HG03095 (cell line): ENCODE measurements around the gene IL18R1.

ENCODE experiments used
- ATAC-seq: cut with Tn5 transposase; IDR thresholded peaks from one replicate; pipeline ENCODE4 v1.9.1; 2021; ENCODE audit warnings: moderate library complexity; ENCODE audit not compliant: unreplicated experiment

Gene IL18R1

GRCh38 chr2:102427249-102427648 lies 71.7 kb downstream of the IL18R1 start:
- no peak for ATAC-seq

- ATAC-seq, result no peak
Observed at GRCh38 chr2:102428573-102428972, 73.0 kb downstream of the IL18R1 start.

DNA sequence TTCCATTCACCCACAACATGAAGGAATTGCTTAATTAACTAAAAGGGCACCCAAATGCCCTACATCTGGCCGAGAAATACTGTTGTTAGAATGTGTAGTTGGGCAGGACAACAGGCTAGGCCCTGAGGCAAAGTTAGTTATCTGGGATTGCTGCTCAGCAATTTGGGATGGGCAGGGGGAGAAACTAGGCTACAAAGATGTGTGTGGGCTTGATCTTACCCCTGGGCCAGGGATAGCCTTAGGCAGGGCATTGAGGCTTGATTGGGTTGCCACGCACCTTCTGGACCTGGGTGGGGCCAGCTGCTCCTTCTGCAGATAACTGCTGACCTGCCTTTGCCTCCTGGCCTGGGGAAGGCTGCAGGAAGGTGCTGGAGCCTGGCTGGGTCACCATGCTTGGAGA lies 76.8 kb downstream of the IL18R1 start:
- ATAC-seq, result no peak

DNA sequence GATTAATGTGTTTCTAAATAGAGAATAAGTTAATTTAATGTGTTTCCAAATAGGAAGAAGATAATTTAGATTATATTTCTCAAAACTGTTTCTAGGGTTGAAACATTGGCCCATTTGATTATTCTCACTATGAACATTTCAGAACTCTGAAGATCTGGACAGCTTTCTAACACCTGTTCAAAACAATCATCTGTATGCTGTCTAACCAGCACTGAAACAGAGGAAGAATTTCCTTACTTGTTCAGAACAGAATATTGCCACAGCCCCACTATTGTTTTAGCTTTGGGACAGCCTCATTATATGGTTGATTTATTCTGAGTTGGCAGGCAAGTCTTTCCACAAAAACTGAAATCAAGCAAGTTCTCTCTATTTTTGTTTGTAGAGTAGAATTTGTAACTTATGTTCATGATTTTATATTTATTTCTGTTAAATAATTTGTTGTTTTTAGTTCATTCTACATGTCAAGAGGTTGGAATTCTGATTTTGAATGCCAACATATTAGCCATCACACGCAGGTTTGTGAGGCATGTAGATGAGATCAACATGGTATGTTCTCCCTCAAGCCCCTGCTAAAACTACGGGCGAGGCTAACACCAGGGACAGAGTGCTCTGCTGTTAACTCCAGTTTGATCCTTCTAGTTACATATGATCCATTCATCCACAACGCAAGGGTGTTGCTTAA lies 78.5 kb downstream of the IL18R1 start:
- no peak for ATAC-seq

DNA sequence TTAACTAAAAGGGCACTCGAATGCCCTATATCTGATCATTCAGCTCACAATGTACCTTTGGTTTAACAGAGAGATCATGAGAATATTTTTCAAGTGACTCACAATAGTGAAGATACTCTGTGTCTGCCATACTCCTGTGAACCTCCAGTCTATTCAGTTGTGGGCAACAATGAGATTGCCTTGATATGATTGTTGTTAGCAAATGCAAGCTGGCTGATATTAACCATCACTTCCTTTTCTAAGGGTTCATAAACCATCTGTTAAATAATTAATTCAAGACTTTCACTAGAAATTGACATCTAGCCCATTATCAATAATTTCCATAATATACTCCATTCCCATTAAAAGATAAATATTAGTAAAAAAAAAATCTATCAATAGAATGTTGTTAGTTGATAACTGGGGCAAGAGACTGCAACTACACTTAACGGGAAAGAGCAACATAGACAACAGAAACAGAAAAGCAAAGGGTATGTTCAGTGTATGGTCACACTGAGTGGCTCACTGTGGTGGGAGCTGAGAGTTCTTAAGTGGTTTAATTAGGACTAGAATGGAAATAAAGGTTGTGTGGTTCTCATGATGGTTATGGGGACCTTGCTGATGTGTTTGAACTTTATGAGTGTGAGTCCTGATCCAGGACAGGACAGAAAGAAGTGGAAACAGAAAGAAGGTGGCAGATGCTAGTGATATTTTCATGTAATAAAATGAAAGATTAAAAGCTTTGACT lies 79.2 kb downstream of the IL18R1 start:
- ATAC-seq, result no peak

- ATAC-seq, result no peak
Observed at GRCh38 chr2:102435741-102436140, 80.1 kb downstream of the IL18R1 start.

GRCh38 chr2:102436323-102436722 lies 80.7 kb downstream of the IL18R1 start:
- ATAC-seq, result no peak

DNA sequence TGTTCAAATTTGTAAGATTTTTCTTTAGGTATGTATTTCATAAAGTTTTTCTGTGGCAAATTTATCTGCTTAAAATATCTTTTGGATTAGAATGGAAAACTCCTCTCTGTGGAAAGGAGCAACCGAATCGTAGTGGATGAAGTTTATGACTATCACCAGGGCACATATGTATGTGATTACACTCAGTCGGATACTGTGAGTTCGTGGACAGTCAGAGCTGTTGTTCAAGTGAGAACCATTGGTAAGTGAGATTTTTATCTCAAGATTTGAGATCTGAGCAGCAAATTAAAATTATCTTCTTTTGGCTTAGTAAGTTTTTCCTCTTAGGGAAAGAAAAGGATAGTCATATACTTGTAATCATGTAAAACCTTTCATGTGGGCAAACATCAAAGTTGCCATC lies 81.5 kb downstream of the IL18R1 start:
- ATAC-seq, result no peak

- no peak for ATAC-seq
Observed at GRCh38 chr2:102438111-102438510, 82.5 kb downstream of the IL18R1 start.

- no peak for ATAC-seq
Observed at GRCh38 chr2:102438578-102438977, 83.0 kb downstream of the IL18R1 start.

DNA sequence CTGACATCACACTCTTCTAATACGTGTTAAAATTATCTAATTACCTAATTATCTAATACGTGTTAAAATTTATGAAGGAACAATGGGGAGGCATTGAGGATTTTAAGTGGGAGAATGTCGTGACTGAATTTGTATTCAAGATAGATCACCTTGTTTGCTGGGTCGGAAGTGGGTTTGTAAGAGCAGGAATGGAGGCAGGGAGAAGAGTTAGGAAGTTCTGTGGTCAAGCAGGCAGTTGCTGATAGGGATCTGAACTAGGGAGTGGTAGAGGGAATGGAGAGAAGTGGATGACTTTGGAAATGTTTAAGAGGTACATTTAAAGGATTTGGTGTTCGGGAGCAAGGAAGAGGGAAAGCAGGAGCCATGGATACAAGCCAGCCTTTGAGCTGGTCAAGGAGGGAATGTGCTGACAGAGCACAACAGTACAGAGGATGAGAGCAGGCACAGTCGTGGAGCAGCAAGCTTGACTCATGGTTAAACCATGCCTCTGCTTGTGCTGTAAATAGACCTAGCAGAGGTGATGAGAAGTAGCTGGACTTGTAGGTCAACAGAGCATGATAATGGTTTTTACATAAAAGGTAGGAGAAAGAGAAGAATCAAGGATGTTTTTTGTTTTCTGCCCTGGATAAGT lies 83.6 kb downstream of the IL18R1 start:
- no peak for ATAC-seq

GRCh38 chr2:102442967-102443828 lies 87.6 kb downstream of the IL18R1 start:
- ATAC-seq, result no peak

- ATAC-seq, result no peak
Observed at GRCh38 chr2:102444233-102444632, 88.6 kb downstream of the IL18R1 start.

DNA sequence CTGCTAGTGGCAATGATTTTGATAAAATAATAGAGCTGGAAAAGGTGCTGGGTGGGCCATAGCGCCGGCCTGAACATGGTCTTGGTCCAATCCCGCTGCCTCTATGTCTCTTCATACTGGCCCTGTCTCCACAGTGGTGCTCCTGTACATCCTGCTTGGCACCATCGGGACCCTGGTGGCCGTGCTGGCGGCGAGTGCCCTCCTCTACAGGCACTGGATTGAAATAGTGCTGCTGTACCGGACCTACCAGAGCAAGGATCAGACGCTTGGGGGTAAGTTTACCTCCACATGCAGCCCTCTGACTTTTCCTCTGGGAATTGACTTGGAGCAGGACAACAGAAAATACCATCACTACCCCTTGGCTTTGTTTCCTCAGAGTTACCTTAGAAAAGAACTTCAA lies 91.3 kb downstream of the IL18R1 start:
- no peak for ATAC-seq
